ENCODE results near the gene SPINT2. TPM values are rescaled to one million over a fixed set of nuclear protein-coding genes. Genes with fewer than 3 reads are reported as not detected.

SPINT2 gene
- total and polyA plus RNA-seq, 2 of the 13 experiments (the other 11 are each of a cell fraction or from before 2014, with no cell fraction given) = 0.31 to 0.77 TPM

- TF ChIP-seq, protein P1, sequence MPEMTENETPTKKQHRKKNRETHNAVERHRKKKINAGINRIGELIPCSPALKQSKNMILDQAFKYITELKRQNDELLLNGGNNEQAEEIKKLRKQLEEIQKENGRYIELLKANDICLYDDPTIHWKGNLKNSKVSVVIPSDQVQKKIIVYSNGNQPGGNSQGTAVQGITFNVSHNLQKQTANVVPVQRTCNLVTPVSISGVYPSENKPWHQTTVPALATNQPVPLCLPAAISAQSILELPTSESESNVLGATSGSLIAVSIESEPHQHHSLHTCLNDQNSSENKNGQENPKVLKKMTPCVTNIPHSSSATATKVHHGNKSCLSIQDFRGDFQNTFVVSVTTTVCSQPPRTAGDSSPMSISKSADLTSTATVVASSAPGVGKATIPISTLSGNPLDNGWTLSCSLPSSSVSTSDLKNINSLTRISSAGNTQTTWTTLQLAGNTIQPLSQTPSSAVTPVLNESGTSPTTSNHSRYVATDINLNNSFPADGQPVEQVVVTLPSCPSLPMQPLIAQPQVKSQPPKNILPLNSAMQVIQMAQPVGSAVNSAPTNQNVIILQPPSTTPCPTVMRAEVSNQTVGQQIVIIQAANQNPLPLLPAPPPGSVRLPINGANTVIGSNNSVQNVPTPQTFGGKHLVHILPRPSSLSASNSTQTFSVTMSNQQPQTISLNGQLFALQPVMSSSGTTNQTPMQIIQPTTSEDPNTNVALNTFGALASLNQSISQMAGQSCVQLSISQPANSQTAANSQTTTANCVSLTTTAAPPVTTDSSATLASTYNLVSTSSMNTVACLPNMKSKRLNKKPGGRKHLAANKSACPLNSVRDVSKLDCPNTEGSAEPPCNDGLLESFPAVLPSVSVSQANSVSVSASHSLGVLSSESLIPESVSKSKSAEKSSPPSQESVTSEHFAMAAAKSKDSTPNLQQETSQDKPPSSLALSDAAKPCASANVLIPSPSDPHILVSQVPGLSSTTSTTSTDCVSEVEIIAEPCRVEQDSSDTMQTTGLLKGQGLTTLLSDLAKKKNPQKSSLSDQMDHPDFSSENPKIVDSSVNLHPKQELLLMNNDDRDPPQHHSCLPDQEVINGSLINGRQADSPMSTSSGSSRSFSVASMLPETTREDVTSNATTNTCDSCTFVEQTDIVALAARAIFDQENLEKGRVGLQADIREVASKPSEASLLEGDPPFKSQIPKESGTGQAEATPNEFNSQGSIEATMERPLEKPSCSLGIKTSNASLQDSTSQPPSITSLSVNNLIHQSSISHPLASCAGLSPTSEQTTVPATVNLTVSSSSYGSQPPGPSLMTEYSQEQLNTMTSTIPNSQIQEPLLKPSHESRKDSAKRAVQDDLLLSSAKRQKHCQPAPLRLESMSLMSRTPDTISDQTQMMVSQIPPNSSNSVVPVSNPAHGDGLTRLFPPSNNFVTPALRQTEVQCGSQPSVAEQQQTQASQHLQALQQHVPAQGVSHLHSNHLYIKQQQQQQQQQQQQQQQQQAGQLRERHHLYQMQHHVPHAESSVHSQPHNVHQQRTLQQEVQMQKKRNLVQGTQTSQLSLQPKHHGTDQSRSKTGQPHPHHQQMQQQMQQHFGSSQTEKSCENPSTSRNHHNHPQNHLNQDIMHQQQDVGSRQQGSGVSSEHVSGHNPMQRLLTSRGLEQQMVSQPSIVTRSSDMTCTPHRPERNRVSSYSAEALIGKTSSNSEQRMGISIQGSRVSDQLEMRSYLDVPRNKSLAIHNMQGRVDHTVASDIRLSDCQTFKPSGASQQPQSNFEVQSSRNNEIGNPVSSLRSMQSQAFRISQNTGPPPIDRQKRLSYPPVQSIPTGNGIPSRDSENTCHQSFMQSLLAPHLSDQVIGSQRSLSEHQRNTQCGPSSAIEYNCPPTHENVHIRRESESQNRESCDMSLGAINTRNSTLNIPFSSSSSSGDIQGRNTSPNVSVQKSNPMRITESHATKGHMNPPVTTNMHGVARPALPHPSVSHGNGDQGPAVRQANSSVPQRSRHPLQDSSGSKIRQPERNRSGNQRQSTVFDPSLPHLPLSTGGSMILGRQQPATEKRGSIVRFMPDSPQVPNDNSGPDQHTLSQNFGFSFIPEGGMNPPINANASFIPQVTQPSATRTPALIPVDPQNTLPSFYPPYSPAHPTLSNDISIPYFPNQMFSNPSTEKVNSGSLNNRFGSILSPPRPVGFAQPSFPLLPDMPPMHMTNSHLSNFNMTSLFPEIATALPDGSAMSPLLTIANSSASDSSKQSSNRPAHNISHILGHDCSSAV (CRISPR knock-in tag; IDR thresholded peaks at IDR 0.05; ENCODE audit: borderline replicate concordance) = no peak
- TF ChIP-seq UBTF (CRISPR knock-in tag; IDR thresholded peaks at IDR 0.05) = no peak
- TF ChIP-seq KDM5B (CRISPR knock-in tag; IDR thresholded peaks at IDR 0.05; ENCODE audit: borderline replicate concordance) = no peak
- no peak for TF ChIP-seq TCF7L2 (IDR thresholded peaks at IDR 0.05; ENCODE audit: low read depth, low read length)
- TF ChIP-seq HOXD1 (CRISPR knock-in tag; IDR thresholded peaks at IDR 0.05) = no peak
- no peak for TF ChIP-seq MATR3 (CRISPR knock-in tag; IDR thresholded peaks at IDR 0.05)
- no peak for TF ChIP-seq HOXA7 (CRISPR knock-in tag; IDR thresholded peaks at IDR 0.05)
- no peak for TF ChIP-seq ZNF138 (CRISPR knock-in tag; IDR thresholded peaks at IDR 0.05; ENCODE audit: low read depth)
- no peak for TF ChIP-seq ZNF790 (CRISPR knock-in tag; IDR thresholded peaks at IDR 0.05; ENCODE audit: borderline replicate concordance)
- TF ChIP-seq CENPT (CRISPR knock-in tag; IDR thresholded peaks at IDR 0.05; ENCODE audit: low read depth) = no peak
- TF ChIP-seq FOXO4 (CRISPR knock-in tag; conservative IDR thresholded peaks at IDR 0.05) = no peak
- TF ChIP-seq ZNF24 (IDR thresholded peaks at IDR 0.05) = no peak
- TF ChIP-seq GATAD2A (CRISPR knock-in tag; IDR thresholded peaks at IDR 0.05) = peak; percentile 51; the same call in 1 of the 2 replicates
- no peak for TF ChIP-seq ZNF354B (CRISPR knock-in tag; IDR thresholded peaks at IDR 0.05)
- TF ChIP-seq, protein P2, sequence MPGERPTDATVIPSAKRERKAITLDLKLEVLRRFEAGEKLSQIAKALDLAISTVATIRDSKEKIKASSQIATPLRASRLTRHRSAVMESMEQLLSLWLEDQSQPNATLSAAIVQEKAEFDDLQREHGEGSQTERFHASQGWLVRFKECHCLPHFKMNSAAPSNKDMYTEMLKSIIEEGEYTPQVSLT (CRISPR knock-in tag; IDR thresholded peaks at IDR 0.05; ENCODE audit: borderline replicate concordance, low read depth) = no peak
- TF ChIP-seq ZSCAN12 (CRISPR knock-in tag; IDR thresholded peaks at IDR 0.05) = no peak
These were observed 16.6 kb upstream of the SPINT2 start (continued) for GRCh38 chr19:38247734-38248268.
